SK-N-SH (cell line): ENCODE measurements around the gene LRRC27. TPM values are rescaled to one million over a fixed set of nuclear protein-coding genes. Genes with fewer than 3 reads are reported as not detected.
"Not testable (repeated sequence)": the region's sequence is repeated elsewhere in the genome, so short reads cannot be mapped to it uniquely, and the experiment has no call there.

ENCODE experiments used
- CTCF ChIA-PET: fragments of 300-600, 350-600 bp; formaldehyde crosslinking; extraction: SDS; loops from one replicate; lab custom pipeline; 2021; lab: Yijun Ruan, JAX
- POLR2A ChIA-PET: fragments of 350-600 bp; sonication (Branson Sonifier 250); formaldehyde crosslinking; extraction: SDS; loops from one replicate; lab custom pipeline; 2020; ENCODE audit warnings: antibody characterized with exemption, inconsistent platforms; lab: Yijun Ruan, JAX
- DNase-seq: peaks from one replicate; pipeline ENCODE4 v3.0.0; 2012
- H2AFZ ChIP-seq: fragments of 200-600 bp; sonication (generic); 2 replicates; pipeline ENCODE4 v1.8.1; 2016; ENCODE audit warnings: antibody characterized with exemption, mild to moderate bottlenecking, low read depth
- H3F3A ChIP-seq: fragments of 200-600 bp; sonication (generic); replicated peaks from 2 replicates; pipeline ENCODE3; 2016; ENCODE audit warnings: antibody characterized with exemption, mild to moderate bottlenecking; ENCODE audit not compliant: insufficient read depth
- H3K27ac ChIP-seq, 2 experiments: fragments of 200-500 bp in 1 of 2; fragments of 200-600 bp in 1 of 2; sonication (Bioruptor generic) in 1 of 2; sonication (generic), shearing (Covaris generic) in 1 of 2; 2 replicates each; pipeline versions ENCODE4 v1.5.1 to v1.6.1; 2014 to 2016; ENCODE audit warnings: low read depth in 2 of 2, inconsistent platforms in 1 of 2, low read length in 1 of 2, mild to moderate bottlenecking in 1 of 2, mixed read lengths in 1 of 2
- H3K27me3 ChIP-seq: fragments of 200-600 bp; sonication (generic), shearing (Covaris generic); 2 replicates; pipeline ENCODE4 v1.6.1; 2016; ENCODE audit warnings: mixed run types; ENCODE audit not compliant: insufficient read depth
- H3K36me3 ChIP-seq, 2 experiments: fragments of 200-500 bp in 1 of 2; fragments of 200-600 bp in 1 of 2; sonication (Bioruptor generic) in 1 of 2; sonication (generic) in 1 of 2; replicated peaks in 1 of 2; 2 replicates each; pipeline versions ENCODE3 to v1.5.1; 2014 to 2016; ENCODE audit warnings: low read length in 1 of 2, mild to moderate bottlenecking in 1 of 2; ENCODE audit not compliant: insufficient read depth in 2 of 2, control insufficient read depth in 1 of 2
- H3K4me1 ChIP-seq, 2 experiments: fragments of 200-500 bp in 1 of 2; fragments of 200-600 bp in 1 of 2; sonication (Bioruptor generic) in 1 of 2; sonication (generic), shearing (Covaris generic) in 1 of 2; 2 replicates each; pipeline versions ENCODE4 v1.5.1 to v1.6.1; 2014 to 2016; ENCODE audit warnings: low read depth in 1 of 2, low read length in 1 of 2, mixed run types in 1 of 2; ENCODE audit not compliant: insufficient read depth in 2 of 2, control insufficient read depth in 1 of 2
- H3K4me2 ChIP-seq: fragments of 200-600 bp; sonication (generic), shearing (Covaris generic); 2 replicates; pipeline ENCODE4 v1.6.1; 2017; ENCODE audit warnings: mixed run types
- H3K4me3 ChIP-seq, 2 experiments: fragments of 200-500 bp in 1 of 2; fragments of 200-600 bp in 1 of 2; sonication (Bioruptor generic) in 1 of 2; sonication (generic), shearing (Covaris generic) in 1 of 2; 2 replicates each; pipeline versions ENCODE4 v1.5.1 to v1.8.1; 2014 to 2016; ENCODE audit warnings: low read depth in 2 of 2, inconsistent platforms in 1 of 2, low read length in 1 of 2, mild to moderate bottlenecking in 1 of 2, mixed read lengths in 1 of 2, moderate library complexity in 1 of 2
- H3K79me2 ChIP-seq: fragments of 200-600 bp; sonication (generic); 2 replicates; pipeline ENCODE4 v1.8.1; 2017; ENCODE audit warnings: mild to moderate bottlenecking; ENCODE audit not compliant: insufficient read depth
- H3K9ac ChIP-seq: fragments of 200-600 bp; sonication (generic); 2 replicates; pipeline ENCODE4 v1.6.1; 2017; ENCODE audit warnings: mixed run types
- H3K9me2 ChIP-seq: fragments of 200-600 bp; sonication (generic); 2 replicates; pipeline ENCODE4 v1.6.1; 2017; ENCODE audit warnings: mixed run types
- H3K9me3 ChIP-seq: fragments of 200-600 bp; sonication (generic); 2 replicates; pipeline ENCODE4 v1.6.1; 2017; ENCODE audit warnings: mixed run types, mild to moderate bottlenecking, moderate library complexity
- H4K20me1 ChIP-seq: fragments of 200-600 bp; sonication (generic); 2 replicates; pipeline ENCODE4 v1.6.1; 2017; ENCODE audit warnings: mild to moderate bottlenecking, mixed run types; ENCODE audit not compliant: insufficient read depth
- ELF1 ChIP-seq: IDR thresholded peaks from 2 replicates; pipeline ENCODE4 v1.4.0; 2012
- EP300 ChIP-seq, 2 experiments: IDR thresholded peaks; 2 replicates each; pipeline versions ENCODE4 v1.4.0 to v1.6.1; 2012; ENCODE audit warnings: borderline replicate concordance in 1 of 2, low read depth in 1 of 2, low read length in 1 of 2
- FOXJ3 ChIP-seq: sonication (generic); formaldehyde crosslinking; IDR thresholded peaks from 2 replicates; pipeline ENCODE4 v1.5.1; 2020; ENCODE audit warnings: mild to moderate bottlenecking, missing genetic modification reagents
- FOXM1 ChIP-seq: IDR thresholded peaks from 2 replicates; pipeline ENCODE4 v1.4.0; 2012; ENCODE audit warnings: low read depth, mild to moderate bottlenecking
- GATA2 ChIP-seq: sonication (generic); formaldehyde crosslinking; IDR thresholded peaks from 2 replicates; pipeline ENCODE4 v1.5.0; 2020; ENCODE audit warnings: mild to moderate bottlenecking, missing genetic modification reagents
- JUND ChIP-seq: IDR thresholded peaks from 2 replicates; pipeline ENCODE4 v1.4.0; 2012
- MEF2A ChIP-seq: IDR thresholded peaks from 2 replicates; pipeline ENCODE4 v1.4.0; 2012; ENCODE audit warnings: low read depth, borderline replicate concordance
- NRF1 ChIP-seq: IDR thresholded peaks from 2 replicates; pipeline ENCODE4 v1.6.1; 2012; ENCODE audit warnings: low read depth, mild to moderate bottlenecking, low read length
- RAD21 ChIP-seq: IDR thresholded peaks from 2 replicates; pipeline ENCODE4 v1.6.1; 2012; ENCODE audit warnings: mild to moderate bottlenecking, low read length
- RFX5 ChIP-seq: IDR thresholded peaks from 2 replicates; pipeline ENCODE4 v1.6.1; 2012; ENCODE audit warnings: mild to moderate bottlenecking, improper control_type of control experiment, low read length
- RXRA ChIP-seq: IDR thresholded peaks from 2 replicates; pipeline ENCODE4 v1.4.0; 2012; ENCODE audit warnings: low read depth, mild to moderate bottlenecking, borderline replicate concordance
- TCF12 ChIP-seq: IDR thresholded peaks from 2 replicates; pipeline ENCODE4 v1.4.0; 2012
- YY1 ChIP-seq: IDR thresholded peaks from 2 replicates; pipeline ENCODE4 v1.4.0; 2012; ENCODE audit warnings: low read depth, mild to moderate bottlenecking
- WGBS: methylation state at CpG from one replicate; pipeline ENCODE4 v1.1.6; 2017; ENCODE audit warnings: low lambda C conversion rate; 5-methylcytosine and 5-hydroxymethylcytosine counted together
- polyA plus RNA-seq, 3 experiments: library from polyadenylated mRNA; depleted of rRNA; stranded (reverse); fragments of >200 nt; gene quantifications; 2 replicates each; pipeline ENCODE4 v1.2.3, GENCODE V29; 2012
- TF ChIP-seq, protein P1 (sequence below): fragments of 150-350 bp; IDR thresholded peaks from 2 replicates; pipeline ENCODE4 v1.6.1; 2016; ENCODE audit warnings: mild to moderate bottlenecking, low read depth, low read length
- TF ChIP-seq, protein P2 (sequence below): IDR thresholded peaks from 2 replicates; pipeline ENCODE4 v1.6.1; 2012; ENCODE audit warnings: mild to moderate bottlenecking, low read depth, low read length, moderate library complexity
- TF ChIP-seq, protein P3 (sequence below): IDR thresholded peaks from 2 replicates; pipeline ENCODE4 v1.4.0; 2012; ENCODE audit warnings: low read depth, borderline replicate concordance
- TF ChIP-seq, protein P4 (sequence below): fragments of 150-350 bp; IDR thresholded peaks from 2 replicates; pipeline ENCODE4 v1.6.1; 2017; ENCODE audit warnings: antibody characterized with exemption, low read length, low read depth, borderline replicate concordance

Gene LRRC27
- polyA plus RNA-seq, 1 of the 3 experiments (the other 2 are of a cell fraction), result 10.0 TPM

DNA sequence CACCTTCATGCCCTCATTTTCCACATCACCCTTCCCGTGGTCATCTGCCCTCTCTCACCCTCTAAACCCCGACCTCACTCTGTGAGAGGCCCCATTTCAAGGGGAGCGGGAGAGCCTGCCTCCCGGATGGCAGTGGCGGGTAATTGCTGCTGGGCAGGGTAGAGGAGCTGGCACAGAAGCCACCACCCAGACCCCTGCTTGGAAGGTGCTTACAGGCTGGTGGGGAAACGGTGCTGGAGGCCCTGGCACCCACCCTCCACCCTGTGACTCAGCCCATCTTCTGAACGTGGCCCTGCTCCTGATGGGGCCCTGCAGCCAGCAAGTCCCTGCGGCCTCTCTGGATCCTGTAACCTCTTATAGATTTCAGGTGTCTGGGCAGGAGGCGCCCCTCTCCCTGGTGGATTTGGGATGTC lies 54.4 kb downstream of the LRRC27 start:
- DNase-seq, result no peak
- H3K36me3 ChIP-seq, result no peaks in the 10 kb centered on the region
- no peaks in the 10 kb centered on the region for H3K9me2 ChIP-seq
- H3F3A ChIP-seq, result no peaks in the 10 kb centered on the region
- H3K9me3 ChIP-seq, result no peaks in the 10 kb centered on the region
- H3K4me1 ChIP-seq, result peaks cover 0 to 9% of the 10 kb centered on the region in 2 experiments; a peak in 1 of 4 replicates
- no peak overlapping the region for H3K4me2 ChIP-seq
- no peaks in the 10 kb centered on the region for H3K27me3 ChIP-seq
- POLR2A ChIA-PET, result no interaction called here
- H3K27ac ChIP-seq, result no peak overlapping the region
- TF ChIP-seq FOXM1 (no peak), RXRA (no peak), MEF2A (no peak), FOXJ3 (no peak), NRF1 (no peak), EP300 (IDR thresholded peaks at IDR 0.05; ENCODE audit: borderline replicate concordance in 1 of 2, low read depth in 1 of 2, low read length in 1 of 2) (no peak), YY1 (no peak), TCF12 (no peak), GATA2 (CRISPR knock-in tag) (no peak), JUND (no peak), ELF1 (no peak), RAD21 (no peak), RFX5 (no peak)
- TF ChIP-seq, protein P1, sequence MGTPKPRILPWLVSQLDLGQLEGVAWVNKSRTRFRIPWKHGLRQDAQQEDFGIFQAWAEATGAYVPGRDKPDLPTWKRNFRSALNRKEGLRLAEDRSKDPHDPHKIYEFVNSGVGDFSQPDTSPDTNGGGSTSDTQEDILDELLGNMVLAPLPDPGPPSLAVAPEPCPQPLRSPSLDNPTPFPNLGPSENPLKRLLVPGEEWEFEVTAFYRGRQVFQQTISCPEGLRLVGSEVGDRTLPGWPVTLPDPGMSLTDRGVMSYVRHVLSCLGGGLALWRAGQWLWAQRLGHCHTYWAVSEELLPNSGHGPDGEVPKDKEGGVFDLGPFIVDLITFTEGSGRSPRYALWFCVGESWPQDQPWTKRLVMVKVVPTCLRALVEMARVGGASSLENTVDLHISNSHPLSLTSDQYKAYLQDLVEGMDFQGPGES, result no peak
- TF ChIP-seq, protein P2, sequence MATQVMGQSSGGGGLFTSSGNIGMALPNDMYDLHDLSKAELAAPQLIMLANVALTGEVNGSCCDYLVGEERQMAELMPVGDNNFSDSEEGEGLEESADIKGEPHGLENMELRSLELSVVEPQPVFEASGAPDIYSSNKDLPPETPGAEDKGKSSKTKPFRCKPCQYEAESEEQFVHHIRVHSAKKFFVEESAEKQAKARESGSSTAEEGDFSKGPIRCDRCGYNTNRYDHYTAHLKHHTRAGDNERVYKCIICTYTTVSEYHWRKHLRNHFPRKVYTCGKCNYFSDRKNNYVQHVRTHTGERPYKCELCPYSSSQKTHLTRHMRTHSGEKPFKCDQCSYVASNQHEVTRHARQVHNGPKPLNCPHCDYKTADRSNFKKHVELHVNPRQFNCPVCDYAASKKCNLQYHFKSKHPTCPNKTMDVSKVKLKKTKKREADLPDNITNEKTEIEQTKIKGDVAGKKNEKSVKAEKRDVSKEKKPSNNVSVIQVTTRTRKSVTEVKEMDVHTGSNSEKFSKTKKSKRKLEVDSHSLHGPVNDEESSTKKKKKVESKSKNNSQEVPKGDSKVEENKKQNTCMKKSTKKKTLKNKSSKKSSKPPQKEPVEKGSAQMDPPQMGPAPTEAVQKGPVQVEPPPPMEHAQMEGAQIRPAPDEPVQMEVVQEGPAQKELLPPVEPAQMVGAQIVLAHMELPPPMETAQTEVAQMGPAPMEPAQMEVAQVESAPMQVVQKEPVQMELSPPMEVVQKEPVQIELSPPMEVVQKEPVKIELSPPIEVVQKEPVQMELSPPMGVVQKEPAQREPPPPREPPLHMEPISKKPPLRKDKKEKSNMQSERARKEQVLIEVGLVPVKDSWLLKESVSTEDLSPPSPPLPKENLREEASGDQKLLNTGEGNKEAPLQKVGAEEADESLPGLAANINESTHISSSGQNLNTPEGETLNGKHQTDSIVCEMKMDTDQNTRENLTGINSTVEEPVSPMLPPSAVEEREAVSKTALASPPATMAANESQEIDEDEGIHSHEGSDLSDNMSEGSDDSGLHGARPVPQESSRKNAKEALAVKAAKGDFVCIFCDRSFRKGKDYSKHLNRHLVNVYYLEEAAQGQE, result no peak
- TF ChIP-seq, protein P3, sequence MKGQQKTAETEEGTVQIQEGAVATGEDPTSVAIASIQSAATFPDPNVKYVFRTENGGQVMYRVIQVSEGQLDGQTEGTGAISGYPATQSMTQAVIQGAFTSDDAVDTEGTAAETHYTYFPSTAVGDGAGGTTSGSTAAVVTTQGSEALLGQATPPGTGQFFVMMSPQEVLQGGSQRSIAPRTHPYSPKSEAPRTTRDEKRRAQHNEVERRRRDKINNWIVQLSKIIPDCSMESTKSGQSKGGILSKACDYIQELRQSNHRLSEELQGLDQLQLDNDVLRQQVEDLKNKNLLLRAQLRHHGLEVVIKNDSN, result no peak
- TF ChIP-seq, protein P4, sequence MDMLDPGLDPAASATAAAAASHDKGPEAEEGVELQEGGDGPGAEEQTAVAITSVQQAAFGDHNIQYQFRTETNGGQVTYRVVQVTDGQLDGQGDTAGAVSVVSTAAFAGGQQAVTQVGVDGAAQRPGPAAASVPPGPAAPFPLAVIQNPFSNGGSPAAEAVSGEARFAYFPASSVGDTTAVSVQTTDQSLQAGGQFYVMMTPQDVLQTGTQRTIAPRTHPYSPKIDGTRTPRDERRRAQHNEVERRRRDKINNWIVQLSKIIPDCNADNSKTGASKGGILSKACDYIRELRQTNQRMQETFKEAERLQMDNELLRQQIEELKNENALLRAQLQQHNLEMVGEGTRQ, result no peak
- H3K9ac ChIP-seq, result no peak overlapping the region
- no peaks in the 10 kb centered on the region for H4K20me1 ChIP-seq
- H3K4me3 ChIP-seq, result no peak overlapping the region
- H3K79me2 ChIP-seq, result no peaks in the 10 kb centered on the region
- 90% methylated on average over 5 of the region's 9 CpGs for WGBS
- H2AFZ ChIP-seq, result no peak overlapping the region
- CTCF ChIA-PET, result interaction anchor here (1.3 kb wide), 1 partner anchor 256 kb away, joined by 3 read pairs; no protein-coding TSS in a partner anchor

DNA sequence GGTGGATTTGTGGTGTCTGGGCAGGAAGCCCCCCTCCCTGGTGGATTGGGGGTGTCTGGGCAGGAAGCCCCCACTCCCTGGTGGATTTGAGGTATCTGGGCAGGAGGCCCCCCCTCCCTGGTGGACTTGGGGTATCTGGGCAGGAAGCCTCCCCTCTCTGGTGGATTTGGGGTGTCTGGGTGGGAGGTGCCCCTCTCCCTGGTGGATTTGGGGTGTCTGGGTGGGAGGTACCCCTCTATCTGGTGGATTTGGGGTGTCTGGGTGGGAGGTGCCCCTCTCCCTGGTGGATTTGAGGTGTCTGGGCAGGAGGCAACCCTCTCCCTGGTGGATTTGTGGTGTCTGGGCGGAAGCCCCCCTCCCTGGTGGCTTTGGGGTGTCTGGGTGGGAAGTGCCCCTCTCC lies 54.9 kb downstream of the LRRC27 start:
- H3K9ac ChIP-seq, H3K4me1 ChIP-seq, H2AFZ ChIP-seq, H3K9me2 ChIP-seq, H3K27me3 ChIP-seq, H3K4me2 ChIP-seq, H4K20me1 ChIP-seq, H3F3A ChIP-seq, H3K36me3 ChIP-seq, H3K9me3 ChIP-seq, DNase-seq, H3K27ac ChIP-seq, POLR2A ChIA-PET, H3K4me3 ChIP-seq, H3K79me2 ChIP-seq: not testable (repeated sequence)
- CTCF ChIA-PET, result interaction anchor here (1.0 to 1.3 kb wide), 2 partner anchors 67 to 255 kb away, joined by 3 read pairs; no protein-coding TSS in a partner anchor
- no CpG with 5 or more reads among the region's 1 CpG for WGBS
